ENCODE data around the gene FMN1. TPM values are rescaled to one million over a fixed set of nuclear protein-coding genes. Genes with fewer than 3 reads are reported as not detected.

Gene FMN1
- polyA plus RNA-seq, 2 of the 4 experiments (the other 2 are of a cell fraction), result 0.53 to 2.2 TPM

DNA sequence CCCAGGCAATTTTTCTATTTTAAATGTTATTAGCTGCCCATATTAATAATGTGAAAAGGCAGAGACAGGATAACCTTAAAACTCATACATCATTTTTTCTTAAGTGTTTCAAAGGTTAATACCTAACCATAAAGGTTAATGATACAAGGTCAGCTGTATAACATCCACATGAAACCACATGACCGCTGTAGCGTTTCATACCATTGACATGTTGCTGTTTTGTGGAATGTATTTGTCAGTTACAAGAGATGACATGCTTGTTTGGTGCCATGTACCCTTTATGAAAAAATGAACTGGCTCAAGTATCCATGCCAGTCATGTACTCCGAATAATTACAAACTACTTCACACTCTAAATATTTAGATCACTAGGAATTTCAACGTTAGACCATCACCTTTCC is 207.4 kb downstream of the FMN1 start:
- ATAC-seq (no peak), FAIRE-seq (no peak), DNase-seq (ENCODE audit: low read depth in 1 of 2, low spot score in 1 of 2) (no peak)
- H3K4me1 ChIP-seq, result no peaks in the 10 kb centered on the region
- WGBS (ENCODE audit: missing lambda C conversion rate), result 86% methylated on average over 4 of the region's 4 CpGs
- ChIA-PET CTCF (interaction anchor here (0.8 to 4.5 kb wide), 6 partner anchors 10 to 329 kb away, joined by 3 to 25 read pairs (median 4); no protein-coding TSS in a partner anchor), POLR2A (no interaction called here)
- no peaks in the 10 kb centered on the region for H3K9me3 ChIP-seq
- H3K4me2 ChIP-seq, result no peak overlapping the region
- TF ChIP-seq NPAS2 (CRISPR knock-in tag; IDR thresholded peaks at IDR 0.05; ENCODE audit: borderline replicate concordance) (no peak), JUNB (IDR thresholded peaks at IDR 0.05) (no peak), POLR2A (IDR thresholded peaks at IDR 0.05; ENCODE audit: low read length) (no peak), MYC (IDR thresholded peaks at IDR 0.05; ENCODE audit: borderline replicate concordance, low read length) (no peak), RARB (CRISPR knock-in tag; IDR thresholded peaks at IDR 0.05) (no peak), RFX5 (IDR thresholded peaks at IDR 0.05) (no peak), ZSCAN20 (CRISPR knock-in tag; IDR thresholded peaks at IDR 0.05) (no peak), TFCP2L1 (CRISPR knock-in tag; IDR thresholded peaks at IDR 0.05) (no peak), CHD4 (IDR thresholded peaks at IDR 0.05; ENCODE audit: borderline replicate concordance) (no peak), FOSB (CRISPR knock-in tag; IDR thresholded peaks at IDR 0.05) (no peak), SMC3 (IDR thresholded peaks at IDR 0.05) (no peak), MAZ (IDR thresholded peaks at IDR 0.05; ENCODE audit: borderline replicate concordance, low read depth, low read length) (no peak)
- TF ChIP-seq, protein P1, sequence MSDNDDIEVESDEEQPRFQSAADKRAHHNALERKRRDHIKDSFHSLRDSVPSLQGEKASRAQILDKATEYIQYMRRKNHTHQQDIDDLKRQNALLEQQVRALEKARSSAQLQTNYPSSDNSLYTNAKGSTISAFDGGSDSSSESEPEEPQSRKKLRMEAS (IDR thresholded peaks at IDR 0.05), result no peak
- TF ChIP-seq, protein P2, sequence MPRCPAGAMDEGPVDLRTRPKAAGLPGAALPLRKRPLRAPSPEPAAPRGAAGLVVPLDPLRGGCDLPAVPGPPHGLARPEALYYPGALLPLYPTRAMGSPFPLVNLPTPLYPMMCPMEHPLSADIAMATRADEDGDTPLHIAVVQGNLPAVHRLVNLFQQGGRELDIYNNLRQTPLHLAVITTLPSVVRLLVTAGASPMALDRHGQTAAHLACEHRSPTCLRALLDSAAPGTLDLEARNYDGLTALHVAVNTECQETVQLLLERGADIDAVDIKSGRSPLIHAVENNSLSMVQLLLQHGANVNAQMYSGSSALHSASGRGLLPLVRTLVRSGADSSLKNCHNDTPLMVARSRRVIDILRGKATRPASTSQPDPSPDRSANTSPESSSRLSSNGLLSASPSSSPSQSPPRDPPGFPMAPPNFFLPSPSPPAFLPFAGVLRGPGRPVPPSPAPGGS (IDR thresholded peaks at IDR 0.05), result no peak
- no peak overlapping the region for H3K27ac ChIP-seq
- H3K4me3 ChIP-seq, result no peak overlapping the region

GRCh38 chr15:32986147-32986546 is 208.4 kb downstream of the FMN1 start:
- FAIRE-seq (no peak), ATAC-seq (no peak), DNase-seq (ENCODE audit: low read depth in 1 of 2, low spot score in 1 of 2) (no peak)
- TF ChIP-seq ZSCAN20 (CRISPR knock-in tag; IDR thresholded peaks at IDR 0.05) (no peak), RAD21 (conservative IDR thresholded peaks at IDR 0.05 in 1 of 2, IDR thresholded peaks at IDR 0.05 in 1 of 2) (no peak), PHF8 (IDR thresholded peaks at IDR 0.05; ENCODE audit: borderline replicate concordance, low read depth) (no peak), RFX5 (IDR thresholded peaks at IDR 0.05) (no peak), NPAS2 (CRISPR knock-in tag; IDR thresholded peaks at IDR 0.05; ENCODE audit: borderline replicate concordance) (no peak), RARB (CRISPR knock-in tag; IDR thresholded peaks at IDR 0.05) (no peak), POLR2A (IDR thresholded peaks at IDR 0.05; ENCODE audit: low read length) (no peak), ESRRA (IDR thresholded peaks at IDR 0.05; ENCODE audit: borderline replicate concordance, low read length) (no peak), E2F6 (IDR thresholded peaks at IDR 0.05; ENCODE audit: borderline replicate concordance, low read depth) (no peak), EHMT2 (IDR thresholded peaks at IDR 0.05; ENCODE audit: low read depth) (no peak), MAZ (IDR thresholded peaks at IDR 0.05; ENCODE audit: borderline replicate concordance, low read depth, low read length) (no peak), RNF2 (IDR thresholded peaks at IDR 0.05; ENCODE audit: borderline replicate concordance, low read depth) (no peak), POLR2AphosphoS2 (conservative IDR thresholded peaks at IDR 0.05; ENCODE audit: low read length) (no peak), HOXA7 (CRISPR knock-in tag; IDR thresholded peaks at IDR 0.05) (no peak), CHD2 (IDR thresholded peaks at IDR 0.05; ENCODE audit: low read length, partially characterized antibody) (no peak), CBX2 (IDR thresholded peaks at IDR 0.05; ENCODE audit: borderline replicate concordance, low read depth) (no peak), SREBF2 (IDR thresholded peaks at IDR 0.05) (no peak)
- TF ChIP-seq, protein P1 (IDR thresholded peaks at IDR 0.05), result no peak
- no peaks in the 10 kb centered on the region for H3K9me3 ChIP-seq
- POLR2A ChIA-PET, result no interaction called here
- 60% methylated on average over 2 of the region's 2 CpGs for WGBS (ENCODE audit: missing lambda C conversion rate)
- H3K4me1 ChIP-seq, result no peaks in the 10 kb centered on the region
- no peak overlapping the region for H3K4me3 ChIP-seq
- H3K27ac ChIP-seq, result no peak overlapping the region
- CTCF ChIA-PET, result interaction anchor here (1.2 to 4.5 kb wide), 5 partner anchors 8 to 335 kb away, joined by 3 to 25 read pairs (median 7); no protein-coding TSS in a partner anchor
- H3K4me2 ChIP-seq, result no peak overlapping the region

Data from A549 (cell line).